Progenitor cell of endocrine pancreas (in vitro differentiated cells): Measurements from ENCODE around the gene HPS5. TPM values are rescaled to one million over a fixed set of nuclear protein-coding genes. Genes with fewer than 3 reads are reported as not detected.
A peak's percentile ranks its signal among the peaks of the same experiment; 100 is the strongest.
"Not testable (repeated sequence)": the region's sequence is repeated elsewhere in the genome, so short reads cannot be mapped to it uniquely, and the experiment has no call there.

Experiments
- DNase-seq: peaks from one replicate; pipeline ENCODE4 v3.0.0; 2021; ENCODE audit warnings: low spot score; ENCODE audit not compliant: unreplicated experiment
- H3K27ac Mint-ChIP-seq: 2 replicates; pipeline ENCODE4 v1.8.0; 2021; ENCODE audit warnings: mild to moderate bottlenecking, moderate library complexity, mixed read lengths
- H3K27me3 Mint-ChIP-seq: 2 replicates; pipeline ENCODE4 v1.8.0; 2021; ENCODE audit warnings: mixed read lengths
- H3K36me3 Mint-ChIP-seq: 2 replicates; pipeline ENCODE4 v1.8.0; 2022; ENCODE audit warnings: mixed read lengths; ENCODE audit not compliant: insufficient read depth
- H3K4me1 Mint-ChIP-seq: 2 replicates; pipeline ENCODE4 v1.8.0; 2021; ENCODE audit warnings: low read depth, mixed read lengths
- H3K4me3 Mint-ChIP-seq: 2 replicates; pipeline ENCODE4 v1.8.0; 2021; ENCODE audit warnings: low read depth, mild to moderate bottlenecking, moderate library complexity, mixed read lengths
- H3K9me3 Mint-ChIP-seq: 2 replicates; pipeline ENCODE4 v1.8.0; 2021; ENCODE audit warnings: low read depth, mixed read lengths
- total RNA-seq: library from RNA; stranded (reverse); gene quantifications from 2 replicates; pipeline ENCODE4 v1.2.1, GENCODE V29; 2021
- TF ChIP-seq, protein P1 (sequence below): fragments of 200-600 bp; sonication (generic); IDR thresholded peaks from one replicate; pipeline ENCODE4 v1.5.0; 2021; ENCODE audit warnings: antibody characterized with exemption, mild to moderate bottlenecking; ENCODE audit not compliant: unreplicated experiment

Gene HPS5
- total RNA-seq, 1 donor from 2014 or later, result 17.6 TPM

DNA sequence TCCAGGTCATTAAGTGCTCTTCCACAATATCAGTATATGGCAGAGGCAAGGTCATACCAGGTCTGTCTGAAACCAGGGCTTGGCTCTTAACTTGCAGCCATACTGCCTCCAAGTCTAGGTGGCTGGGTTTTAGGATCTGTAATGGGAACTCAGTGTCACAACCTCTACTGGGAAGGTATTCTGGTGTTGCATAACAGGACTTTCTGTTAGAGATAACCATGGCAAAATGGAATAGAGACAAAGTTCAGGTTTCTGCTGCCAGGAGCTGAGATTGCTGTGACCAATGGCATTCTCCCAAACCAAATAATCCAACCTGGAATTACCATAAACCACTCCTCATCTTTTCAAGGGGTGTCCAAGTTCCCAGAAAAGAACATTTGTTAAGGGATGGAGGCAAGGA, 62.7 kb downstream of the HPS5 start:
- no peak for DNase-seq
- H3K27ac Mint-ChIP-seq, result no peak overlapping the region

DNA sequence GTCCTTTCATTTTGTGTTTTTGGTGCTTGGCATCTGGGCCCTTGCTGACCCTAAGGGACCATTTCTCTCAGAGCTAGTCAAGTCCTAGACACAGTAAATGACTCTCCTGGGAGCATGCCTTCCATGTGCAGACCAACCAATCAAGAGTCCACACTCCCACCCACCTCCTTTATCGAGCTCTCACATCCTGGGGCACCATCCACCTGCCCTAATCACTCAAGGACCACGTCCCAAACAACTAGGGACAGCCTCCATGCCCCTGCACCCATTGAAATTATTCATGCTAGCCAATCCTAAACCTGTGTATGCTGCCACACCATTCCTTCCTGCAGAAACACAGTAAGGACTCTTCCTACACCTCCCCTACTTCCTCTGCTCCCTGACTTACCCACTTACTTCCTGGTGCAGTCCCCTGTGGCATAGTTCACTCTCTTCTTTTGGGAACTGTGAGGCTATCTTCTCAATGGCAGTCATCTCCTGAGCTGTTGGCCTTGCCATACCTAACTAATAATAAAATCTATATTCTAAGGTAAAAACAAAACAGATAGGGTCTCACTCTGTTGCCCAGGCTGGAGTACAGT, 67.1 kb downstream of the HPS5 start:
- Mint-ChIP-seq H3K4me1 (no peaks in the 10 kb centered on the region), H3K4me3 (no peak overlapping the region), H3K36me3 (no peaks in the 10 kb centered on the region), H3K27me3 (peaks cover 2% of the 10 kb centered on the region), H3K9me3 (no peaks in the 10 kb centered on the region), H3K27ac (no peak overlapping the region)
- TF ChIP-seq, protein P1, sequence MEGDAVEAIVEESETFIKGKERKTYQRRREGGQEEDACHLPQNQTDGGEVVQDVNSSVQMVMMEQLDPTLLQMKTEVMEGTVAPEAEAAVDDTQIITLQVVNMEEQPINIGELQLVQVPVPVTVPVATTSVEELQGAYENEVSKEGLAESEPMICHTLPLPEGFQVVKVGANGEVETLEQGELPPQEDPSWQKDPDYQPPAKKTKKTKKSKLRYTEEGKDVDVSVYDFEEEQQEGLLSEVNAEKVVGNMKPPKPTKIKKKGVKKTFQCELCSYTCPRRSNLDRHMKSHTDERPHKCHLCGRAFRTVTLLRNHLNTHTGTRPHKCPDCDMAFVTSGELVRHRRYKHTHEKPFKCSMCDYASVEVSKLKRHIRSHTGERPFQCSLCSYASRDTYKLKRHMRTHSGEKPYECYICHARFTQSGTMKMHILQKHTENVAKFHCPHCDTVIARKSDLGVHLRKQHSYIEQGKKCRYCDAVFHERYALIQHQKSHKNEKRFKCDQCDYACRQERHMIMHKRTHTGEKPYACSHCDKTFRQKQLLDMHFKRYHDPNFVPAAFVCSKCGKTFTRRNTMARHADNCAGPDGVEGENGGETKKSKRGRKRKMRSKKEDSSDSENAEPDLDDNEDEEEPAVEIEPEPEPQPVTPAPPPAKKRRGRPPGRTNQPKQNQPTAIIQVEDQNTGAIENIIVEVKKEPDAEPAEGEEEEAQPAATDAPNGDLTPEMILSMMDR, result no peak
- no peak for DNase-seq

More for the DNA sequence above, 62.7 kb downstream of the HPS5 start:
- Mint-ChIP-seq H3K4me3 (no peak overlapping the region), H3K9me3 (no peaks in the 10 kb centered on the region), H3K36me3 (no peaks in the 10 kb centered on the region), H3K4me1 (peaks cover 3% of the 10 kb centered on the region), H3K27me3 (peaks cover 2% of the 10 kb centered on the region)
- TF ChIP-seq, protein P1, result no peak

DNA sequence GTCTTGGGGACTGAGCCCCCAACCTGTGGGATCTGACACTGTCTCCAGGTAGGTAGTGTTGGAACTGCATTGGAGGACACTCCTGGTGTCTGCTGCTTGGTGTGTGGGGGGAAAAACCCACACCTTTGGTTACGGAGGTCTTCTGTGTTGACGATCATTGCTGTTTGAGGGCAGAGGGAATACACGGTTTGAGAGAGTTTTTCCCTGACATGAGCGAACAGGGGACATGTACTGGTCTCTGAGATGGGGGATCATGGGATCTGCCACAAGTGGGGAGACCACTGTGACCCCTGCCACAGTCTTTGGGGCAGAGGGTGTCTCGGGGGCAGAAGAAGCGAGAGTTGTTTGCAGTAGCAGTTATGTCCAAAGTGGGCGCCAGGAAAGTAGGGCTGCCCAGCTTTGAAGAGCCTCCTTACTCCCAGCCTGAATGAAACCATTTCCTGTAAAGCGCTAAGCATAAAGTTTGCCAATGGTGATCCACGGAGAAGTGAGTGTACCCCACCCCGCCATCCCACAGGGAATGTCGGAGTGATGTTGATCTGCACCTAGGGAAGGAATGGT, 68.1 kb downstream of the HPS5 start:
- Mint-ChIP-seq H3K4me3 (no peak overlapping the region), H3K27ac (no peak overlapping the region), H3K36me3 (no peaks in the 10 kb centered on the region), H3K4me1 (no peaks in the 10 kb centered on the region), H3K27me3 (peaks cover 2% of the 10 kb centered on the region), H3K9me3 (no peaks in the 10 kb centered on the region)
- TF ChIP-seq, protein P1, result no peak
- DNase-seq, result no peak

DNA sequence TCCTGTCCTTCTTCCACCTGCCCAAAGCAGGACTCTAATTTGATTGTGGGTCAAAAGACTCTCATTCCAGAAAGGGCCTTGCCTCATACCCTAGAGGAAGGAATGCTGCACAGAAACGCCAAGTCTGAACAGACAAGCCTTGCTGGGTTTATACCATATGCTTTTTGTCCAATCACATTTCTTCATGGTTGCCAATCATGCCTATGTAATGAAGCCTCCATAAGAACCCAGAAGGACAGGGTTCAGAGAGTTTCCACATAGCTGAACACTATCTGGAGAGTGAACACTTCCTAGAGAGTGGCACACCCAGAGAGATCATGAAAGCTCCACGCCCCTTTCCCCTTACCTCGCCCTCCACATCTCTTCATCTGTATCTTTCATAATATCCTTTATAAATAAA, 68.7 kb downstream of the HPS5 start:
- Mint-ChIP-seq H3K4me3 (no peak overlapping the region), H3K9me3 (no peaks in the 10 kb centered on the region), H3K27ac (no peak overlapping the region), H3K4me1 (no peaks in the 10 kb centered on the region), H3K36me3 (no peaks in the 10 kb centered on the region), H3K27me3 (peaks cover 6% of the 10 kb centered on the region)
- TF ChIP-seq, protein P1, result no peak
- DNase-seq, result no peak

DNA sequence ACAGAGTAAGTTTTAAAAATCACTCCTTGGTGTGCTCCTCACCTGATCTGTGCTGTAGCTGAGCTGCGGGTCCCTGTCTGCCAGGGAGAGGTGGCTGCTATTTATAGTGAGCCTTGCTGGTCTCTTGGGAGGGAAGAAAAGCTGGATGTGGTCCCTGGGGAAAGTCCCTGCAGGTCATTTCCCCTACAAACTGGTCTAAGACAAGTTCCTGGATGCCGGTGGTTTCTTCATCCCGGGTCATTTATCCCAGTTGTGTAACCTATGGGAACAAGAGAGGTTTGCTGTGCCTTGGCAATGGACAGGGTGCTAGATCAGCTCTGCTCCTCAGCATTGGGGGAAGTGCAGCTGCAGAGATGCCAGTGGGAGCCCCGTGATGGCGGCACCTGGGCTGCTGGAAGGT, 73.4 kb downstream of the HPS5 start, which contains the start of gene SAA2:
Gene SAA2, minus strand, starts transcription at position 108 of the 400 bp plus-strand sequence. CDS start 657 bp downstream, outside the sequence.
- no peaks in the 10 kb centered on the region for H3K4me1 Mint-ChIP-seq
- no peaks in the 10 kb centered on the region for H3K36me3 Mint-ChIP-seq
- H3K4me3 Mint-ChIP-seq, result no peak within 1 kb of the TSS
- no peak for DNase-seq
- H3K9me3 Mint-ChIP-seq, result no peaks in the 10 kb centered on the region
- TF ChIP-seq, protein P1, result no peak
- H3K27ac Mint-ChIP-seq, result no peak within 1 kb of the TSS
- H3K27me3 Mint-ChIP-seq, result peaks cover 9% of the 10 kb centered on the region

DNA sequence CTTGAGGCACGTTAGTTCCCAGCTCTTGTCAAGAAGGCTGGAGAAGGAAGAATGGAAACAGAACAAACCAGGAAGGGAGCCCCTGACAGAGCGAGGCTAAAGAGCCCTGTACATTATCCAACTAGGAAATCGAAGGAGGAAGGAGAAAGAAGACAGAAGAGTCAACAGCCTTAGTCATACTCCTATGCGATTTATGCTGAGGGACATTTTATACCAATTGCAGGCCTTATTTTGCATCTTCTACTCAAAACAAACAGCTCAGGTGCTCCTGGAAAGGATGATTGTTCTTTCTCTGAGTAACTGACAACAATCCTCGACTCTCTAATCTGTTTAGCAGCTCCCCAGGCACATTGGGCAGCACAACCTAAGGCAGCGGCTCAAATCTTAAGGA, 74.8 kb downstream of the HPS5 start:
- not testable (repeated sequence) for H3K27me3 Mint-ChIP-seq, H3K4me1 Mint-ChIP-seq, H3K36me3 Mint-ChIP-seq, H3K9me3 Mint-ChIP-seq, DNase-seq, H3K4me3 Mint-ChIP-seq
- H3K27ac Mint-ChIP-seq, result peak overlapping the region; percentile 82

DNA sequence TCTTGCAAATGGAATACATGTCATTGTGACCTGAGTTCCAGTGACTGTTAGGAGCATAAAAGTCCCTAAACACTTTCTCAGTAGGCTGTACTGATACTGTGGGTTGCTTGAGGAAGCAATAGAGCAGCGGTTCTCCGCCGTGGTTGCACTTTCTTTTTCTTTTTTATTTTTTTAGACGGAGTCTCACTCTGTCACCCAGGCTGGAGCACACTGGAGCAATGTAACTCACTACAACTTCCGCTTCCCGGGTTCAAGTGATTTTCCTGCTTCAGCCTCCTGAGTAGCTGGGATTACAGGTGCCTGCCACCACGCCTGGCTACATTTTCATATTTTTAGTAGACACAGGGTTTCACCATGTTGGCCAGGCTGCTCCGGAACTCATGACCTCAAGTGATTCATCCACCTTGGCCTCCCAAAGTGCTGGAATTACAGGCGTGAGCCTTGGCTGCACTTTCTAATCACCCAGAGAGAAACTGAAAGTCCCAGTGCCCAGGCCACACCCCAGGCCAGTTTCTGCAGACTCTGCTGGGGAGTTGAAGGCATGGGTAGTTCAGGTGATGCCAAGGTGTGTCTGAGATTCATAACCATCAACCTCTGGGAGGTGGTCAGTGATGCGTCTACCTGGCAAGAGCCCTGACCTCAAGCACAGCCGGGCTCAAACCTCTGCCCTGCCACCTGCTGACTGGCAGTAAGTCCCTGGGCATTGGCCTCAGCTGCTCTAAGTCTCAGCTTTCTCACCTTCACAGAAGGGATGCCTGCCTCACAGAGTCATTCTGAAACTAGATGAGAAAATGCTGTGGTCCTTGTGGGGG, 75.4 kb downstream of the HPS5 start:
- H3K36me3 Mint-ChIP-seq, H3K27me3 Mint-ChIP-seq, DNase-seq, H3K4me3 Mint-ChIP-seq, H3K9me3 Mint-ChIP-seq, H3K4me1 Mint-ChIP-seq: not testable (repeated sequence)
- peak overlapping the region; percentile 82 for H3K27ac Mint-ChIP-seq
